Liver (tissue), 9 donors: ENCODE results near the gene PPARA. TPM values are rescaled to one million over a fixed set of nuclear protein-coding genes. Genes with fewer than 3 reads are reported as not detected.

Experiments
- DNase-seq: peaks from one replicate; pipeline ENCODE4 v3.0.0-alpha.2; 2017; ENCODE audit warnings: low spot score
- H3K27ac ChIP-seq, 2 donors: one replicate each; pipeline ENCODE4 v1.7.0; 2013; ENCODE audit warnings: inconsistent platforms in 2 of 2, low read length in 2 of 2, control low read depth in 1 of 2, low read depth in 1 of 2, mild to moderate bottlenecking in 1 of 2
- H3K27me3 ChIP-seq, 4 donors: one replicate each; pipeline versions ENCODE4 v1.6.1 to v1.7.0; 2013; ENCODE audit warnings: low read length in 3 of 4, inconsistent platforms in 1 of 4, mild to moderate bottlenecking in 1 of 4, moderate library complexity in 1 of 4; ENCODE audit not compliant: control insufficient read depth in 4 of 4, insufficient read depth in 4 of 4
- H3K36me3 ChIP-seq, 4 donors: one replicate each; pipeline versions ENCODE4 v1.6.1 to v1.7.0; 2013; ENCODE audit warnings: low read length in 3 of 4, mild to moderate bottlenecking in 3 of 4, low read depth in 1 of 4, moderate library complexity in 1 of 4; ENCODE audit not compliant: control insufficient read depth in 4 of 4, insufficient read depth in 3 of 4
- H3K4me1 ChIP-seq, 4 donors: one replicate each; pipeline versions ENCODE4 v1.6.1 to v1.7.0; 2013; ENCODE audit warnings: low read length in 3 of 4, mild to moderate bottlenecking in 3 of 4, moderate library complexity in 1 of 4; ENCODE audit not compliant: control insufficient read depth in 4 of 4, insufficient read depth in 4 of 4
- H3K4me3 ChIP-seq, 3 donors: one replicate each; pipeline versions ENCODE4 v1.6.1 to v1.7.0; 2013; ENCODE audit warnings: low read length in 3 of 3, control low read depth in 1 of 3, low read depth in 1 of 3, mild to moderate bottlenecking in 1 of 3
- H3K9ac ChIP-seq, 2 donors: one replicate each; pipeline ENCODE4 v1.7.0; 2013; ENCODE audit warnings: low read length in 2 of 2, mild to moderate bottlenecking in 2 of 2, moderate library complexity in 2 of 2, control low read depth in 1 of 2, low read depth in 1 of 2
- H3K9me3 ChIP-seq, 4 donors: one replicate each; pipeline versions ENCODE4 v1.6.1 to v1.7.0; 2013; ENCODE audit warnings: low read length in 3 of 4; ENCODE audit not compliant: control insufficient read depth in 4 of 4
- EGR1 ChIP-seq, 2 donors: IDR thresholded peaks; 2 replicates each; pipeline ENCODE4 v1.6.1; 2016 to 2018; ENCODE audit warnings: antibody characterized with exemption in 2 of 2, low read depth in 2 of 2
- FOXA2 ChIP-seq: IDR thresholded peaks from 2 replicates; pipeline ENCODE4 v1.6.1; 2016; ENCODE audit warnings: antibody characterized with exemption
- GABPA ChIP-seq, 2 donors: IDR thresholded peaks in 1 of 2; conservative IDR thresholded peaks in 1 of 2; 2 replicates each; pipeline ENCODE4 v1.6.1; 2016; ENCODE audit warnings: antibody characterized with exemption in 2 of 2, mild to moderate bottlenecking in 1 of 2, moderate library complexity in 1 of 2
- HNF4A ChIP-seq, 2 donors: conservative IDR thresholded peaks; 2 replicates each; pipeline ENCODE4 v1.6.1; 2016; ENCODE audit warnings: antibody characterized with exemption in 2 of 2, mild to moderate bottlenecking in 2 of 2
- HNF4G ChIP-seq: IDR thresholded peaks from 2 replicates; pipeline ENCODE4 v1.6.1; 2016; ENCODE audit warnings: antibody characterized with exemption
- JUND ChIP-seq, 2 donors: IDR thresholded peaks; 2 replicates each; pipeline ENCODE4 v1.6.1; 2016; ENCODE audit warnings: antibody characterized with exemption in 2 of 2
- NR2F2 ChIP-seq: IDR thresholded peaks from 2 replicates; pipeline ENCODE4 v1.6.1; 2016; ENCODE audit warnings: antibody characterized with exemption
- RAD21 ChIP-seq, 2 donors: IDR thresholded peaks; 2 replicates each; pipeline ENCODE4 v1.6.1; 2016; ENCODE audit warnings: antibody characterized with exemption in 2 of 2, mild to moderate bottlenecking in 2 of 2
- RXRA ChIP-seq, 2 donors: IDR thresholded peaks; 2 replicates each; pipeline ENCODE4 v1.6.1; 2017 to 2018; ENCODE audit warnings: antibody characterized with exemption in 2 of 2, mild to moderate bottlenecking in 1 of 2
- SP1 ChIP-seq: IDR thresholded peaks from 2 replicates; pipeline ENCODE4 v1.6.1; 2018; ENCODE audit warnings: antibody characterized with exemption, mild to moderate bottlenecking
- TAF1 ChIP-seq: conservative IDR thresholded peaks from 2 replicates; pipeline ENCODE4 v1.6.1; 2016; ENCODE audit warnings: antibody characterized with exemption, mild to moderate bottlenecking
- YY1 ChIP-seq: IDR thresholded peaks from 2 replicates; pipeline ENCODE4 v1.6.1; 2016; ENCODE audit warnings: antibody characterized with exemption, mild to moderate bottlenecking
- WGBS: extraction: QIAGEN DNeasy Blood & Tissue Kit; methylation state at CpG from one replicate; pipeline ENCODE4 v1.1.7; 2013; 5-methylcytosine and 5-hydroxymethylcytosine counted together
- polyA plus RNA-seq, 2 donors: library from polyadenylated mRNA; stranded (reverse) in 1 of 2; unstranded in 1 of 2; fragments of 200-250 nt in 1 of 2; fragments of >200 nt in 1 of 2; fragmentation: Nextera tagmentation in 1 of 2; extraction: Ambion mirVana in 1 of 2; gene quantifications; one replicate each; pipeline versions ENCODE4 v1.2.1 to v1.2.3, GENCODE V29; 2013 to 2015
- total RNA-seq, 2 donors: library from RNA; depleted of rRNA; stranded (reverse); fragments of >200 nt; gene quantifications; one replicate each; pipeline ENCODE4 v1.2.3, GENCODE V29; 2014
- TF ChIP-seq, protein P1 (sequence below): IDR thresholded peaks from 2 replicates; pipeline ENCODE4 v1.6.1; 2016; ENCODE audit warnings: antibody characterized with exemption
- TF ChIP-seq, protein P2 (sequence below): IDR thresholded peaks from 2 replicates; pipeline ENCODE4 v1.6.1; 2016; ENCODE audit warnings: antibody characterized with exemption, mild to moderate bottlenecking
- TF ChIP-seq, protein P3 (sequence below): IDR thresholded peaks from 2 replicates; pipeline ENCODE4 v1.6.1; 2016; ENCODE audit warnings: antibody characterized with exemption
- TF ChIP-seq, protein P4 (sequence below): IDR thresholded peaks from 2 replicates; pipeline ENCODE4 v1.6.1; 2016; ENCODE audit warnings: antibody characterized with exemption
- donor health status: healthy.
- donor health status: healthy.
- donor health status: healthy.
- donor health status: healthy.
- donor health status: healthy.

Gene PPARA
- total and polyA plus RNA-seq, 4 donors: 31.2 to 78.8 (median 41.3) TPM

DNA sequence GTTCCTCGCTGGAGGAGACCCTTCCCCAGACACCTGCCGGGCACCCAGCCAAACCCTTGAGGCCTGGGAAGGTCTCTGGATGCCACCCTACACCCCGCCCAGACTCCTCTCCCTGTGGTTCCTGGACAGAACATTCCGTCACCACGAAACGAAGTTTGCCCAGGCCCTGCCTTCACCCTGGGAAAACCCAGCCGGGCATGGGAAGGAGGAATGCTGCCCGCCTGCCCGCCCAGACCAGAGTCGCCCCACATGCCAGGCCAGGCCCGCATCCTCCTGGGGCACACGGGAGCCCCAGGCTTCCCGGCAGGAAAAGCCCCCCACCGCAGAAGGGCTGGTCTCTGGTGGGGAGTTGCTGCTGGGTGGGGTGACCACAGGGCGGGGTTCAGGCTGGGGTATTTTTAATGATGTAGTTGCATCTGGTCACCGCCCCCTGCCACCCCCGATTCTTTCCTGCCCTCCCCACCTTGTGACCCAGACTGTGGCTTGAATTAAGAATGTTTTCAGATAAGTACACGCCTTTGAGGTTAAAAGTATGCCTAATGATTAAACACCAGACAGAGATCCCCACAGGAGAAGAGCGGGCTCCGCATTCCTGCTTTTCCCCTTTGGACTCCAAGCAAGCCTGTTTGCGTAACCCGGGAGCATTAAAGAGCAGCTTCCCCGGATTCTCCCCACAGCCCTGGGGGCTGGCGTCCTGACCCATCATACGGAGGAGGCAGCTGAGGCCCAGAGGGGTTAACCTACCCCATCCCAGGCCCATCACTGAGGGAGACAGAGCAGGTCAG, 44.6 kb upstream of the PPARA start:
- no peak overlapping the region for H3K4me3 ChIP-seq
- peaks cover 58 to 84% (median 70%) of the 10 kb centered on the region in 4 donors for H3K4me1 ChIP-seq
- 29% methylated on average over 25 of the region's 25 CpGs for WGBS
- DNase-seq: no peak
- H3K9me3 ChIP-seq: no peaks in the 10 kb centered on the region
- peak; percentile 51 to 74 for TF ChIP-seq HNF4A (conservative IDR thresholded peaks at IDR 0.05)
- TF ChIP-seq NR2F2: peak; percentile 43
- no peak for TF ChIP-seq RAD21 (IDR thresholded peaks at IDR 0.05)
- TF ChIP-seq RXRA (IDR thresholded peaks at IDR 0.05): peak in 1 of 2 donors; percentile 62
- peak; percentile 71 for TF ChIP-seq SP1
- TF ChIP-seq HNF4G: peak; percentile 50
- H3K27me3 ChIP-seq: no peaks in the 10 kb centered on the region
- H3K36me3 ChIP-seq: peaks cover 2 to 10% (median 6%) of the 10 kb centered on the region in 4 donors
- no peak overlapping the region for H3K9ac ChIP-seq
- H3K27ac ChIP-seq: peak overlapping the region; percentile 70 to 76

DNA sequence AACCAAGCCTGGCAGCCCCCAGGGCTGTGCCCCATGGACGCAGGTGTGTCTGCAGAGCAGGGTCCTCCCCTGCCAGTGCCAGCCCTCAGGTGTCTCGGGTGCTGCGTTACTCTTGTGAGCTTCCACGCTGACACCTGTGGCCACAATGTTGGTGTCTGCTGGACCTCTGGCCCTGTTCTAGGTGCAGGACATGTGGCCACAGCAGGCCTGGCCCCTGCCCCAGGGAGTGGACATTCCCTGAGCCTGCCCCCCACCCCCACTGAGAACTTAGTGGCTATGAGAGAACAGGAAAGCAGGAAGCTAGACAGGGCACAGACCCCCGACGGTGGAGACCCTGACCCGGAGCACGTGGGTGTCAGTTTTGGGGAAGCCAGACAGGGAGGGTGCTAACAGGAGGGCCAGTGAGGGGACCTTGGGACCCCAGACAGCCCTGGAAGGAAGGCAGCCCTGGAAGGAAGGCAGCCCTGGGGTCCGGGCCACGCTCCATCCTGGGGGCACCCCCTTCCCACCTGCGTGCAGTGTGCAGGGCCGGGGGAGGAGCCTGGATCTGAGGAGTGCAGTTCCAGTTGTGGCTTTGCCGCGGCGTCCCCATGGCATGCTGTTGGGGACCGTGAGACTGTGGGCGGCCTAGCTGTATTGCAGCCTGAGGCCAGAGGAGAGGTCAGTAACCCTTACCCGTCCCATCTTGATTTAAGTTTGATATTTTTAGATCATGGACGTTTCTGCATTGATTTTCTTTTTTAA, 43.9 kb upstream of the PPARA start:
- Histone ChIP-seq H3K4me3 (no peak overlapping the region), H3K9me3 (no peaks in the 10 kb centered on the region), H3K36me3 (peaks cover 2 to 7% (median 5%) of the 10 kb centered on the region in 4 donors), H3K27me3 (no peaks in the 10 kb centered on the region), H3K4me1 (peaks cover 58 to 89% (median 70%) of the 10 kb centered on the region in 4 donors), H3K27ac (peak overlapping the region; percentile 70 to 76), H3K9ac (no peak overlapping the region)
- no peak for DNase-seq
- TF ChIP-seq EGR1 (IDR thresholded peaks at IDR 0.05; ENCODE audit: low read depth in 2 of 2): no peak
- TF ChIP-seq NR2F2: peak; percentile 17
- TF ChIP-seq, protein P1, sequence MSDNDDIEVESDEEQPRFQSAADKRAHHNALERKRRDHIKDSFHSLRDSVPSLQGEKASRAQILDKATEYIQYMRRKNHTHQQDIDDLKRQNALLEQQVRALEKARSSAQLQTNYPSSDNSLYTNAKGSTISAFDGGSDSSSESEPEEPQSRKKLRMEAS: no peak
- TF ChIP-seq RAD21 (IDR thresholded peaks at IDR 0.05): peak in 1 of 2 donors; percentile 27
- TF ChIP-seq RXRA (IDR thresholded peaks at IDR 0.05): peak; percentile 64 to 76
- 29% methylated on average over 19 of the region's 19 CpGs for WGBS

DNA sequence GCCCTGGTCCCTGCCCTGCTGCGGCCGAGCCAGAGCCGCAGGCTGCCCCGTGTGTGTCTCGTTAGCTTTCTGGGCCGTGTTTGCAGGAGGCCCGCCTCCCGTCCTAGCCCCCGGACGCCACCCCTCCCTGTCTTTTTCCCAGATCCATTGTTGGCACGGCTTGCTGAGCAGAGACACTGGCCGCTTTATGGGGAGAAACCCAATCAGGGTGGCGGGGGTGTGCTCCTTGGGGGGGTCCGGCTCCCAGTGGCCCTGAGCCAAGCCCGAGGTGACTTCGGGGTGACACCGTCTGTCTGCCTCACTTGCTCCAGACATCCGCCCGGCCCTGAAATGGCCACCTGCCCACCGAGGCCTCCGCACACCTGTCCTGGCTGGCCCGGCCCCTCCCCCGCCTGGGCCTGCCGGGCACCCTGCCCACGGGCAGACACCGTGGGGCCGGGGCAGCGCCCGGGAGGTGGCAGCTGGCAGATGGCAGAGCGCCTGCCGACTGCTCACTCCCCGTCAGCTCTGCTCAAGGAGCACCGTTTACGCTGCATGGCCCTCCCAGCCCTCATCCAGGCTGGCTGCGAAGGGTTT, 43.1 kb upstream of the PPARA start:
- Histone ChIP-seq H3K4me1 (peaks cover 58 to 92% (median 71%) of the 10 kb centered on the region in 4 donors), H3K27me3 (no peaks in the 10 kb centered on the region), H3K36me3 (peaks cover 0 to 5% (median 3%) of the 10 kb centered on the region in 4 donors), H3K27ac (peak overlapping the region; percentile 70 to 76), H3K9ac (no peak overlapping the region), H3K4me3 (no peak overlapping the region), H3K9me3 (no peaks in the 10 kb centered on the region)
- DNase-seq: no peak
- WGBS: 22% methylated on average over 35 of the region's 35 CpGs
- TF ChIP-seq NR2F2: no peak
- peak in 1 of 2 donors; percentile 13 for TF ChIP-seq RXRA (IDR thresholded peaks at IDR 0.05)
- TF ChIP-seq EGR1 (IDR thresholded peaks at IDR 0.05; ENCODE audit: low read depth in 2 of 2): peak in 1 of 2 donors; percentile 10
- TF ChIP-seq, protein P2, sequence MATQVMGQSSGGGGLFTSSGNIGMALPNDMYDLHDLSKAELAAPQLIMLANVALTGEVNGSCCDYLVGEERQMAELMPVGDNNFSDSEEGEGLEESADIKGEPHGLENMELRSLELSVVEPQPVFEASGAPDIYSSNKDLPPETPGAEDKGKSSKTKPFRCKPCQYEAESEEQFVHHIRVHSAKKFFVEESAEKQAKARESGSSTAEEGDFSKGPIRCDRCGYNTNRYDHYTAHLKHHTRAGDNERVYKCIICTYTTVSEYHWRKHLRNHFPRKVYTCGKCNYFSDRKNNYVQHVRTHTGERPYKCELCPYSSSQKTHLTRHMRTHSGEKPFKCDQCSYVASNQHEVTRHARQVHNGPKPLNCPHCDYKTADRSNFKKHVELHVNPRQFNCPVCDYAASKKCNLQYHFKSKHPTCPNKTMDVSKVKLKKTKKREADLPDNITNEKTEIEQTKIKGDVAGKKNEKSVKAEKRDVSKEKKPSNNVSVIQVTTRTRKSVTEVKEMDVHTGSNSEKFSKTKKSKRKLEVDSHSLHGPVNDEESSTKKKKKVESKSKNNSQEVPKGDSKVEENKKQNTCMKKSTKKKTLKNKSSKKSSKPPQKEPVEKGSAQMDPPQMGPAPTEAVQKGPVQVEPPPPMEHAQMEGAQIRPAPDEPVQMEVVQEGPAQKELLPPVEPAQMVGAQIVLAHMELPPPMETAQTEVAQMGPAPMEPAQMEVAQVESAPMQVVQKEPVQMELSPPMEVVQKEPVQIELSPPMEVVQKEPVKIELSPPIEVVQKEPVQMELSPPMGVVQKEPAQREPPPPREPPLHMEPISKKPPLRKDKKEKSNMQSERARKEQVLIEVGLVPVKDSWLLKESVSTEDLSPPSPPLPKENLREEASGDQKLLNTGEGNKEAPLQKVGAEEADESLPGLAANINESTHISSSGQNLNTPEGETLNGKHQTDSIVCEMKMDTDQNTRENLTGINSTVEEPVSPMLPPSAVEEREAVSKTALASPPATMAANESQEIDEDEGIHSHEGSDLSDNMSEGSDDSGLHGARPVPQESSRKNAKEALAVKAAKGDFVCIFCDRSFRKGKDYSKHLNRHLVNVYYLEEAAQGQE: no peak
- TF ChIP-seq, protein P3, sequence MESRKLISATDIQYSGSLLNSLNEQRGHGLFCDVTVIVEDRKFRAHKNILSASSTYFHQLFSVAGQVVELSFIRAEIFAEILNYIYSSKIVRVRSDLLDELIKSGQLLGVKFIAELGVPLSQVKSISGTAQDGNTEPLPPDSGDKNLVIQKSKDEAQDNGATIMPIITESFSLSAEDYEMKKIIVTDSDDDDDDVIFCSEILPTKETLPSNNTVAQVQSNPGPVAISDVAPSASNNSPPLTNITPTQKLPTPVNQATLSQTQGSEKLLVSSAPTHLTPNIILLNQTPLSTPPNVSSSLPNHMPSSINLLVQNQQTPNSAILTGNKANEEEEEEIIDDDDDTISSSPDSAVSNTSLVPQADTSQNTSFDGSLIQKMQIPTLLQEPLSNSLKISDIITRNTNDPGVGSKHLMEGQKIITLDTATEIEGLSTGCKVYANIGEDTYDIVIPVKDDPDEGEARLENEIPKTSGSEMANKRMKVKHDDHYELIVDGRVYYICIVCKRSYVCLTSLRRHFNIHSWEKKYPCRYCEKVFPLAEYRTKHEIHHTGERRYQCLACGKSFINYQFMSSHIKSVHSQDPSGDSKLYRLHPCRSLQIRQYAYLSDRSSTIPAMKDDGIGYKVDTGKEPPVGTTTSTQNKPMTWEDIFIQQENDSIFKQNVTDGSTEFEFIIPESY: no peak
- no peak for TF ChIP-seq JUND (IDR thresholded peaks at IDR 0.05)
- no peak for TF ChIP-seq GABPA (IDR thresholded peaks at IDR 0.05 in 1 of 2, conservative IDR thresholded peaks at IDR 0.05 in 1 of 2)
- no peak for TF ChIP-seq RAD21 (IDR thresholded peaks at IDR 0.05)
- no peak for TF ChIP-seq YY1
- TF ChIP-seq TAF1: no peak
- TF ChIP-seq SP1: peak; percentile 4
- no peak for TF ChIP-seq FOXA2
- TF ChIP-seq, protein P1: no peak
- TF ChIP-seq, protein P4, sequence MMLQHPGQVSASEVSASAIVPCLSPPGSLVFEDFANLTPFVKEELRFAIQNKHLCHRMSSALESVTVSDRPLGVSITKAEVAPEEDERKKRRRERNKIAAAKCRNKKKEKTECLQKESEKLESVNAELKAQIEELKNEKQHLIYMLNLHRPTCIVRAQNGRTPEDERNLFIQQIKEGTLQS: no peak
